H9 (cell line): ENCODE measurements around the gene TSGA10. TPM values are rescaled to one million over a fixed set of nuclear protein-coding genes. Genes with fewer than 3 reads are reported as not detected.
A peak's percentile ranks its signal among the peaks of the same experiment; 100 is the strongest.

Experiments used
- DNase-seq: peaks from one replicate; pipeline ENCODE4 v3.0.0-alpha.2; 2017
- H2AFZ ChIP-seq: one replicate; pipeline ENCODE4 v1.6.1; 2013; ENCODE audit warnings: mild to moderate bottlenecking, low read length, control low read depth, moderate library complexity
- H2AK5ac ChIP-seq: 2 replicates; pipeline ENCODE4 v1.6.1; 2013; ENCODE audit warnings: low read length, control low read depth, mixed read lengths; ENCODE audit not compliant: insufficient read length
- H2BK120ac ChIP-seq: one replicate; pipeline ENCODE4 v1.6.1; 2013; ENCODE audit warnings: low read depth, mild to moderate bottlenecking, low read length, control low read depth, inconsistent platforms; ENCODE audit not compliant: poor library complexity, severe bottlenecking
- H2BK12ac ChIP-seq: 2 replicates; pipeline ENCODE4 v1.6.1; 2013; ENCODE audit warnings: low read length, control low read depth, mixed read lengths, low read depth; ENCODE audit not compliant: insufficient read length
- H2BK15ac ChIP-seq: 2 replicates; pipeline ENCODE4 v1.6.1; 2013; ENCODE audit warnings: low read depth, low read length, control low read depth
- H2BK20ac ChIP-seq: one replicate; pipeline ENCODE4 v1.6.1; 2013; ENCODE audit warnings: low read depth, mild to moderate bottlenecking, low read length, control low read depth, inconsistent platforms; ENCODE audit not compliant: poor library complexity, severe bottlenecking
- H2BK5ac ChIP-seq: 2 replicates; pipeline ENCODE4 v1.6.1; 2013; ENCODE audit warnings: low read length, control low read depth, mixed read lengths; ENCODE audit not compliant: insufficient read length
- H3K14ac ChIP-seq: 2 replicates; pipeline ENCODE4 v1.6.1; 2013; ENCODE audit warnings: low read length, control low read depth; ENCODE audit not compliant: insufficient read depth
- H3K18ac ChIP-seq: 2 replicates; pipeline ENCODE4 v1.6.1; 2013; ENCODE audit warnings: low read depth, mild to moderate bottlenecking, mixed read lengths, low read length, control low read depth; ENCODE audit not compliant: insufficient read length
- H3K23ac ChIP-seq: 2 replicates; pipeline ENCODE4 v1.6.1; 2013; ENCODE audit warnings: low read length, control low read depth, mixed read lengths, low read depth; ENCODE audit not compliant: insufficient read length
- H3K23me2 ChIP-seq: 2 replicates; pipeline ENCODE4 v1.6.1; 2013; ENCODE audit warnings: low read depth, mild to moderate bottlenecking, mixed read lengths, low read length, control low read depth; ENCODE audit not compliant: insufficient read length, poor library complexity, severe bottlenecking
- H3K27ac ChIP-seq: 2 replicates; pipeline ENCODE4 v1.5.1; 2013; ENCODE audit warnings: low read length, control low read depth, mixed read lengths, low read depth; ENCODE audit not compliant: insufficient read length
- H3K27me3 ChIP-seq: 2 replicates; pipeline ENCODE4 v1.6.1; 2013; ENCODE audit warnings: low read length, control low read depth, inconsistent platforms; ENCODE audit not compliant: insufficient read depth
- H3K4ac ChIP-seq: 2 replicates; pipeline ENCODE4 v1.6.1; 2013; ENCODE audit warnings: low read depth, mild to moderate bottlenecking, control low read depth, inconsistent platforms, low read length, moderate library complexity
- H3K4me1 ChIP-seq: 2 replicates; pipeline ENCODE4 v1.6.1; 2013; ENCODE audit warnings: low read length, control low read depth, inconsistent platforms; ENCODE audit not compliant: insufficient read depth
- H3K4me2 ChIP-seq: 2 replicates; pipeline ENCODE4 v1.6.1; 2013; ENCODE audit warnings: low read length, control low read depth, mixed read lengths; ENCODE audit not compliant: insufficient read length, insufficient read depth
- H3K56ac ChIP-seq: 2 replicates; pipeline ENCODE4 v1.6.1; 2013; ENCODE audit warnings: low read depth, mild to moderate bottlenecking, mixed read lengths, low read length, control low read depth; ENCODE audit not compliant: insufficient read length
- H3K79me1 ChIP-seq: 2 replicates; pipeline ENCODE4 v1.6.1; 2013; ENCODE audit warnings: low read depth, mild to moderate bottlenecking, moderate library complexity, low read length, control low read depth, inconsistent platforms; ENCODE audit not compliant: insufficient read depth, poor library complexity, severe bottlenecking
- H3K79me2 ChIP-seq: 2 replicates; pipeline ENCODE4 v1.6.1; 2013; ENCODE audit warnings: low read length, control low read depth, inconsistent platforms; ENCODE audit not compliant: insufficient read depth
- H3K9ac ChIP-seq: 2 replicates; pipeline ENCODE4 v1.6.1; 2013; ENCODE audit warnings: low read length, control low read depth, mixed read lengths; ENCODE audit not compliant: insufficient read length; ENCODE audit errors: extremely low read depth
- H3K9me3 ChIP-seq: one replicate; pipeline ENCODE4 v1.6.1; 2013; ENCODE audit warnings: low read depth, low read length, inconsistent platforms; ENCODE audit not compliant: control insufficient read depth
- H3T11ph ChIP-seq: one replicate; pipeline ENCODE4 v1.6.1; 2013; ENCODE audit warnings: mild to moderate bottlenecking, low read length, control low read depth, inconsistent platforms
- H4K20me1 ChIP-seq: one replicate; pipeline ENCODE4 v1.6.1; 2013; ENCODE audit not compliant: control insufficient read depth, insufficient read length, insufficient read depth
- H4K5ac ChIP-seq: 2 replicates; pipeline ENCODE4 v1.6.1; 2013; ENCODE audit warnings: low read depth, mild to moderate bottlenecking, mixed read lengths, low read length, control low read depth; ENCODE audit not compliant: insufficient read length
- H4K8ac ChIP-seq: replicated peaks from 2 replicates; pipeline ENCODE4 v1.6.1; 2013; ENCODE audit warnings: low read length, control low read depth, mixed read lengths, low read depth; ENCODE audit not compliant: insufficient read length
- H4K91ac ChIP-seq: 2 replicates; pipeline ENCODE4 v1.6.1; 2013; ENCODE audit warnings: low read depth, mild to moderate bottlenecking, moderate library complexity, mixed read lengths, low read length, control low read depth; ENCODE audit not compliant: insufficient read length
- H3K27ac Mint-ChIP-seq, 3 experiments: 2 replicates in 2 of 3; 3 replicates in 1 of 3; pipeline ENCODE4 v1.8.0; 2020 to 2021; ENCODE audit warnings: mixed read lengths in 3 of 3, mild to moderate bottlenecking in 1 of 3, moderate library complexity in 1 of 3
- H3K27me3 Mint-ChIP-seq: 2 replicates; pipeline ENCODE4 v1.8.0; 2021; ENCODE audit warnings: low read depth, mild to moderate bottlenecking, moderate library complexity, mixed read lengths
- H3K36me3 Mint-ChIP-seq, 3 experiments: 2 replicates in 2 of 3; 3 replicates in 1 of 3; pipeline ENCODE4 v1.8.0; 2020 to 2021; ENCODE audit warnings: low read depth in 3 of 3, mixed read lengths in 3 of 3; ENCODE audit not compliant: insufficient read depth in 1 of 3
- H3K4me1 Mint-ChIP-seq, 2 experiments: 2 replicates each; pipeline ENCODE4 v1.8.0; 2020; ENCODE audit warnings: mixed read lengths in 2 of 2
- H3K4me3 Mint-ChIP-seq, 2 experiments: 2 replicates in 1 of 2; 3 replicates in 1 of 2; pipeline ENCODE4 v1.8.0; 2020 to 2021; ENCODE audit warnings: mild to moderate bottlenecking in 2 of 2, mixed read lengths in 2 of 2, moderate library complexity in 1 of 2
- H3K9me3 Mint-ChIP-seq, 2 experiments: 2 replicates in 1 of 2; 3 replicates in 1 of 2; pipeline ENCODE4 v1.8.0; 2020; ENCODE audit warnings: mild to moderate bottlenecking in 2 of 2, mixed read lengths in 2 of 2, moderate library complexity in 1 of 2
- CTCF ChIP-seq: fragments of 200-600 bp; sonication (generic); conservative IDR thresholded peaks from 3 replicates; pipeline ENCODE4 v1.8.0; 2021; ENCODE audit warnings: antibody characterized with exemption, mild to moderate bottlenecking
- WGBS: extraction: QIAGEN DNeasy Blood & Tissue Kit; methylation state at CpG from one replicate; pipeline ENCODE4 v1.1.7; 2013; ENCODE audit warnings: missing lambda C conversion rate, low lambda C conversion rate, mixed read lengths; ENCODE audit not compliant: insufficient read length; ENCODE audit errors: extremely low coverage; 5-methylcytosine and 5-hydroxymethylcytosine counted together
- total RNA-seq: library from RNA; stranded (reverse); gene quantifications from 2 replicates; pipeline ENCODE4 v1.2.1, GENCODE V29; 2021

The TSGA10 gene
- total RNA-seq, 1 experiment from 2014 or later: 6.3 TPM

GRCh38 chr2:99153921-99154604 is 679 bp downstream of the TSGA10 start:
- H3K36me3 Mint-ChIP-seq: peaks cover 5 to 20% (median 12%) of the 10 kb centered on the region in 3 experiments; a peak in 6 of 7 replicates
- Histone ChIP-seq H2BK12ac (no peak overlapping the region), H3K4me2 (peak overlapping the region; percentile 89), H3K23ac (no peak overlapping the region), H3T11ph (no peak overlapping the region), H3K18ac (no peak overlapping the region), H2BK120ac (no peak overlapping the region), H3K4ac (no peak overlapping the region), H4K8ac (no peak overlapping the region), H3K23me2 (peaks cover 14% of the 10 kb centered on the region), H2BK15ac (no peak overlapping the region), H3K79me2 (no peaks in the 10 kb centered on the region), H3K27me3 (no peaks in the 10 kb centered on the region), H4K5ac (no peak overlapping the region), H3K27ac (no peak overlapping the region), H4K91ac (no peak overlapping the region), H2BK5ac (no peak overlapping the region), H3K56ac (no peak overlapping the region), H4K20me1 (peaks cover 2% of the 10 kb centered on the region), H3K14ac (0 out of 2 replicates have a peak overlapping the region, but pooled peaks have one; percentile 9), H3K9me3 (no peaks in the 10 kb centered on the region), H2AK5ac (no peak overlapping the region), H2BK20ac (no peak overlapping the region), H3K4me1 (0 out of 2 replicates have a peak, but pooled peaks cover 2% of the 10 kb centered on the region), H3K9ac (peak overlapping the region; percentile 39), H3K79me1 (no peaks in the 10 kb centered on the region), H2AFZ (no peak overlapping the region)
- WGBS: no CpG with 5 or more reads among the region's 12 CpGs
- no peaks in the 10 kb centered on the region for H3K9me3 Mint-ChIP-seq
- DNase-seq: no peak
- H3K27ac Mint-ChIP-seq: peak overlapping the region; percentile 33 to 96 (median 94); a peak in 4 of 7 replicates
- H3K4me3 Mint-ChIP-seq: peak overlapping the region; percentile 87 to 93
- peaks cover 15 to 20% of the 10 kb centered on the region in 2 experiments for H3K4me1 Mint-ChIP-seq
- TF ChIP-seq CTCF: no peak
- H3K27me3 Mint-ChIP-seq: no peaks in the 10 kb centered on the region
